HCT116 (cell line): Measurements from ENCODE around the gene SORCS2. TPM values are rescaled to one million over a fixed set of nuclear protein-coding genes. Genes with fewer than 3 reads are reported as not detected.

Source experiments
- ATAC-seq: fragments of 200-7000 bp; cut with Tn5 transposase; 2 replicates; pipeline ENCODE4 v1.9.1; 2020; ENCODE audit warnings: mild to moderate bottlenecking, moderate library complexity
- BruUV-seq: library from RNA; stranded (reverse); fragments of 400-500 nt; replicated peaks from 2 replicates; lab custom pipeline; 2021; lab: Mats Ljungman, UMichigan
- CTCF ChIA-PET: fragments of 300-600 bp; sonication (Branson Sonifier 250); formaldehyde crosslinking; loops from one replicate; lab custom pipeline; 2021; ENCODE audit warnings: antibody characterized with exemption; lab: Charles Lee
- POLR2A ChIA-PET: fragments of 300-600, 350-600 bp; sonication (Branson Sonifier 250); formaldehyde crosslinking; loops from one replicate; lab custom pipeline; 2021; ENCODE audit warnings: antibody characterized with exemption; lab: Charles Lee
- RAD21 ChIA-PET, 2 experiments: fragments of 300-600 bp; sonication (Branson Sonifier 250); formaldehyde crosslinking; loops; one replicate each; lab custom pipeline; 2023; ENCODE audit warnings: low total read pairs in 2 of 2; ENCODE audit not compliant: uncharacterized antibody in 2 of 2, unreplicated experiment in 2 of 2, low non-redundant PET in 1 of 2; lab: Charles Lee
- DNase-seq: peaks from one replicate; pipeline ENCODE4 v3.0.0-alpha.2; 2010; ENCODE audit warnings: low read depth, low spot score
- H2AFZ ChIP-seq: fragments of 200-600 bp; shearing (Covaris generic), sonication (generic); 2 replicates; pipeline ENCODE4 v1.6.1; 2017; ENCODE audit warnings: low read depth, mixed run types, mixed read lengths, antibody characterized with exemption, low read length; ENCODE audit not compliant: poor library complexity, severe bottlenecking
- H3K27ac ChIP-seq: 2 replicates; pipeline ENCODE4 v1.5.1; 2012; ENCODE audit warnings: low read depth, low read length
- H3K27me3 ChIP-seq: fragments of 200-600 bp; sonication (generic); 2 replicates; pipeline ENCODE4 v1.6.1; 2016; ENCODE audit warnings: mixed run types, low read length, mixed read lengths; ENCODE audit not compliant: insufficient read depth
- H3K36me3 ChIP-seq, 2 experiments: fragments of 200-500 bp in 1 of 2; fragments of 200-600 bp in 1 of 2; sonication (Bioruptor generic) in 1 of 2; sonication (generic) in 1 of 2; 2 replicates each; pipeline versions ENCODE4 v1.5.1 to v1.6.1; 2014 to 2016; ENCODE audit warnings: low read length in 2 of 2, inconsistent platforms in 1 of 2, mixed read lengths in 1 of 2, mixed run types in 1 of 2; ENCODE audit not compliant: insufficient read depth in 2 of 2, control insufficient read depth in 1 of 2
- H3K4me1 ChIP-seq, 2 experiments: fragments of 200-600 bp in 1 of 2; sonication (generic) in 1 of 2; 2 replicates each; pipeline versions ENCODE4 v1.5.1 to v1.6.1; 2012 to 2017; ENCODE audit warnings: low read length in 2 of 2, inconsistent platforms in 1 of 2, mild to moderate bottlenecking in 1 of 2, mixed read lengths in 1 of 2, mixed run types in 1 of 2, moderate library complexity in 1 of 2; ENCODE audit not compliant: insufficient read depth in 2 of 2, control insufficient read depth in 1 of 2
- H3K4me2 ChIP-seq: fragments of 200-600 bp; sonication (generic); 2 replicates; pipeline ENCODE4 v1.6.1; 2017; ENCODE audit warnings: mixed run types, low read length, mixed read lengths
- H3K4me3 ChIP-seq, 2 experiments: fragments of 200-600 bp in 1 of 2; sonication (generic) in 1 of 2; replicated peaks in 1 of 2; 2 replicates each; pipeline ENCODE4 v1.5.1; 2011 to 2016; ENCODE audit warnings: low read length in 2 of 2, control low read depth in 1 of 2, low read depth in 1 of 2, mild to moderate bottlenecking in 1 of 2, mixed read lengths in 1 of 2, mixed run types in 1 of 2
- H3K79me2 ChIP-seq: fragments of 200-600 bp; sonication (generic); 2 replicates; pipeline ENCODE4 v1.6.1; 2017; ENCODE audit warnings: mild to moderate bottlenecking, mixed run types, low read length, moderate library complexity, mixed read lengths; ENCODE audit not compliant: insufficient read depth
- H3K9ac ChIP-seq: fragments of 200-600 bp; sonication (generic); 2 replicates; pipeline ENCODE4 v1.6.1; 2016; ENCODE audit warnings: low read length, mixed read lengths
- H3K9me2 ChIP-seq: fragments of 200-600 bp; sonication (generic), shearing (Covaris generic); 2 replicates; pipeline ENCODE4 v1.6.1; 2017; ENCODE audit warnings: mixed run types, mild to moderate bottlenecking, moderate library complexity; ENCODE audit not compliant: insufficient read depth
- H3K9me3 ChIP-seq, 2 experiments: fragments of 200-500 bp in 1 of 2; fragments of 200-600 bp in 1 of 2; sonication (Bioruptor generic) in 1 of 2; sonication (generic) in 1 of 2; 2 replicates each; pipeline ENCODE4 v1.6.1; 2014 to 2017; ENCODE audit warnings: low read length in 2 of 2, mixed read lengths in 2 of 2, inconsistent platforms in 1 of 2, low read depth in 1 of 2, mild to moderate bottlenecking in 1 of 2, mixed run types in 1 of 2, moderate library complexity in 1 of 2; ENCODE audit not compliant: control insufficient read depth in 1 of 2, insufficient read depth in 1 of 2
- H4K20me1 ChIP-seq: fragments of 200-600 bp; sonication (generic), shearing (Covaris generic); 2 replicates; pipeline ENCODE4 v1.6.1; 2017; ENCODE audit warnings: mixed run types, mild to moderate bottlenecking, moderate library complexity; ENCODE audit not compliant: insufficient read depth
- CBX3 ChIP-seq: IDR thresholded peaks from 2 replicates; pipeline ENCODE4 v1.6.1; 2012; ENCODE audit warnings: low read depth
- EGR1 ChIP-seq: IDR thresholded peaks from 2 replicates; pipeline ENCODE4 v1.6.1; 2012; ENCODE audit warnings: low read depth
- ELF1 ChIP-seq: IDR thresholded peaks from 2 replicates; pipeline ENCODE4 v1.6.1; 2012; ENCODE audit warnings: low read depth, borderline replicate concordance
- EZH2 ChIP-seq: fragments of 200-600 bp; sonication (generic); IDR thresholded peaks from 2 replicates; pipeline ENCODE4 v1.6.1; 2017; ENCODE audit warnings: antibody characterized with exemption, mixed run types
- EZH2phosphoT487 ChIP-seq: fragments of 200-600 bp; IDR thresholded peaks from 2 replicates; pipeline ENCODE4 v1.6.1; 2018; ENCODE audit warnings: antibody characterized with exemption, borderline replicate concordance
- JUND ChIP-seq: IDR thresholded peaks from 2 replicates; pipeline ENCODE4 v1.6.1; 2012
- POLR2A ChIP-seq: IDR thresholded peaks from 2 replicates; pipeline ENCODE4 v1.7.0; 2011; ENCODE audit warnings: borderline replicate concordance; ENCODE audit not compliant: insufficient read depth, insufficient read length; ENCODE audit errors: extremely low read depth
- POLR2AphosphoS5 ChIP-seq: IDR thresholded peaks from 2 replicates; pipeline ENCODE4 v1.6.1; 2011; ENCODE audit warnings: mild to moderate bottlenecking, low read depth, low read length, moderate library complexity
- RAD21 ChIP-seq: IDR thresholded peaks from 2 replicates; pipeline ENCODE4 v1.6.1; 2012; ENCODE audit warnings: low read depth, mild to moderate bottlenecking
- SIN3A ChIP-seq: IDR thresholded peaks from 2 replicates; pipeline ENCODE4 v1.6.1; 2012; ENCODE audit warnings: low read depth
- SP1 ChIP-seq: IDR thresholded peaks from 2 replicates; pipeline ENCODE4 v1.6.1; 2012; ENCODE audit warnings: low read depth
- SRF ChIP-seq: IDR thresholded peaks from 2 replicates; pipeline ENCODE4 v1.6.1; 2012; ENCODE audit warnings: low read depth
- TCF7L2 ChIP-seq: IDR thresholded peaks from 2 replicates; pipeline ENCODE4 v1.7.0; 2011; ENCODE audit warnings: borderline replicate concordance, inconsistent platforms; ENCODE audit not compliant: insufficient read depth, insufficient read length; ENCODE audit errors: extremely low read depth
- YY1 ChIP-seq: IDR thresholded peaks from 2 replicates; pipeline ENCODE4 v1.6.1; 2011; ENCODE audit warnings: low read length, low read depth, moderate library complexity, mild to moderate bottlenecking; ENCODE audit not compliant: insufficient replicate concordance; ENCODE audit errors: extremely low read depth
- ZFX ChIP-seq: fragments of 450-650 bp; IDR thresholded peaks from 2 replicates; pipeline ENCODE4 v1.6.1; 2017
- ZNF274 ChIP-seq: fragments of 200-500 bp; sonication (Bioruptor generic); IDR thresholded peaks from 2 replicates; pipeline ENCODE4 v1.6.1; 2014; ENCODE audit warnings: mild to moderate bottlenecking, low read depth, low read length, inconsistent platforms
- intact Hi-C: fragments of 100-400 bp; cut with micrococcal nuclease; formaldehyde crosslinking; loops from 2 replicates; pipeline ENCODE4 v1.10.0; 2022
- total RNA-seq: library from RNA; stranded (reverse); gene quantifications from one replicate; pipeline ENCODE4 v1.2.1, GENCODE V29; 2021; ENCODE audit not compliant: unreplicated experiment
- TF ChIP-seq, protein P1 (sequence below): IDR thresholded peaks from 2 replicates; pipeline ENCODE4 v1.6.1; 2011; ENCODE audit warnings: mild to moderate bottlenecking, low read length, moderate library complexity; ENCODE audit not compliant: insufficient replicate concordance; ENCODE audit errors: extremely low read depth

SORCS2 gene
- total RNA-seq, 1 experiment from 2014 or later, result 0.37 TPM

DNA sequence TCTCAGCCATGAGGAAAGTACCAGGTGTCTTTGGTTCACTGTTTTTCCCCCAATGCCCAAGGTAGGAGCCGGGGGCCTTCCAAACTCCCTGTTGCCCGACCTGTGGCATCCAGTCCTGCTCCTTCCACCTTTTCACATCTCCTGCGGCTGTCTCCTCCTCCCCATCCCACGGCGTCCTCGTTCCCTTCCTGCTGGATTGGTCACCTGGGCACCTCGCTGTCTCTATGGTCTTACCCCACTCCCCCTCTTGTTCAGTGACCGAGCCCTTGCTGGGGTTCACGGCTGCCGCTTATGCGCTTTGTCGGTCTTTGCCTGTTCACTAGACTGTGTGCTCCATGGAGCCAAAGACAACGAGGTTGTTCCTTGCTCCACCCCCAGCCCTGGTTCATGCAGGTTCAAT lies 431.1 kb downstream of the SORCS2 start:
- Histone ChIP-seq H3K27ac (no peak overlapping the region), H3K79me2 (no peaks in the 10 kb centered on the region), H3K36me3 (no peaks in the 10 kb centered on the region), H3K4me1 (no peaks in the 10 kb centered on the region), H3K27me3 (peaks cover 9% of the 10 kb centered on the region; the same call in 1 of the 2 replicates), H3K4me3 (no peak overlapping the region), H4K20me1 (no peaks in the 10 kb centered on the region), H3K9me3 (no peaks in the 10 kb centered on the region), H3K9me2 (no peaks in the 10 kb centered on the region), H3K4me2 (no peak overlapping the region), H2AFZ (no peak overlapping the region), H3K9ac (no peak overlapping the region)
- no TSS peak for BruUV-seq
- ATAC-seq (no peak), DNase-seq (no peak)
- no peak for TF ChIP-seq SRF
- RAD21 ChIA-PET, result no interaction called here
- intact Hi-C loops, result no loop called here
- POLR2A ChIA-PET, result no interaction called here
- CTCF ChIA-PET, result no interaction called here

DNA sequence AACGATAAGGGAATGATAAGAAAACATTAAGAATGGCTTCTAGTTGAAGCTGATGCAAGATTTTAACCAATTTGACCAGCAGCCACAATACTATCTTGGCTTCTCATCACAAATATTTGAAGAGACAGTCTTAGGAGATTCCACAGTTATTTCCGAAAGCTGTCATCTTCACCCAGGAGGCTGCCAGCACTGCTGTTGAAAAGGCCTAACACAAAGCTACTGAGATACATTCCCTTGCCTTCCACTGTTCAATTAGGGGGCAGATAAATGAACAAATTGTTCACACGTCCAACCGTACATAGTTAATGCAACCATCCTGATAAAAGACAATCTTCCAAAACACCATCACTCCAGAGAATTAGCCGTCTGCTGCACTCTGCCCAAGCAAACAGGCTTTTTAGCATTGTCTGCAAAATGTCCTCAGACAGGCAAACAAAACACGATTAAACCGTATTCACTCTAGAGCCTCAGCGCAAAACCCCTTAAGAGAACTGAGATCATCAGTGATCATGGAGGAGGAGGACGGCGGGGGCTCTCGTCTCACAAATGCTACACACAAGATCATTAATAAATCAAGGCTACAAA lies 432.1 kb downstream of the SORCS2 start:
- ATAC-seq (no peak), DNase-seq (no peak)
- POLR2A ChIA-PET, result no interaction called here
- Histone ChIP-seq H3K27ac (no peak overlapping the region), H3K4me3 (no peak overlapping the region), H3K9ac (no peak overlapping the region), H3K4me1 (no peaks in the 10 kb centered on the region), H3K4me2 (no peak overlapping the region), H3K9me2 (no peaks in the 10 kb centered on the region), H4K20me1 (no peaks in the 10 kb centered on the region), H3K27me3 (peaks cover 9% of the 10 kb centered on the region; the same call in 1 of the 2 replicates), H3K9me3 (no peaks in the 10 kb centered on the region), H2AFZ (no peak overlapping the region), H3K36me3 (no peaks in the 10 kb centered on the region), H3K79me2 (no peaks in the 10 kb centered on the region)
- CTCF ChIA-PET, result no interaction called here
- no TSS peak for BruUV-seq
- RAD21 ChIA-PET, result no interaction called here
- intact Hi-C loops, result no loop called here
- TF ChIP-seq POLR2AphosphoS5 (no peak), POLR2A (no peak), YY1 (no peak), RAD21 (no peak), JUND (no peak), SIN3A (no peak), ZNF274 (no peak), TCF7L2 (no peak), CBX3 (no peak), EZH2phosphoT487 (no peak), EZH2 (no peak), SRF (no peak), SP1 (no peak), ZFX (no peak), EGR1 (no peak), ELF1 (no peak)
- TF ChIP-seq, protein P1, sequence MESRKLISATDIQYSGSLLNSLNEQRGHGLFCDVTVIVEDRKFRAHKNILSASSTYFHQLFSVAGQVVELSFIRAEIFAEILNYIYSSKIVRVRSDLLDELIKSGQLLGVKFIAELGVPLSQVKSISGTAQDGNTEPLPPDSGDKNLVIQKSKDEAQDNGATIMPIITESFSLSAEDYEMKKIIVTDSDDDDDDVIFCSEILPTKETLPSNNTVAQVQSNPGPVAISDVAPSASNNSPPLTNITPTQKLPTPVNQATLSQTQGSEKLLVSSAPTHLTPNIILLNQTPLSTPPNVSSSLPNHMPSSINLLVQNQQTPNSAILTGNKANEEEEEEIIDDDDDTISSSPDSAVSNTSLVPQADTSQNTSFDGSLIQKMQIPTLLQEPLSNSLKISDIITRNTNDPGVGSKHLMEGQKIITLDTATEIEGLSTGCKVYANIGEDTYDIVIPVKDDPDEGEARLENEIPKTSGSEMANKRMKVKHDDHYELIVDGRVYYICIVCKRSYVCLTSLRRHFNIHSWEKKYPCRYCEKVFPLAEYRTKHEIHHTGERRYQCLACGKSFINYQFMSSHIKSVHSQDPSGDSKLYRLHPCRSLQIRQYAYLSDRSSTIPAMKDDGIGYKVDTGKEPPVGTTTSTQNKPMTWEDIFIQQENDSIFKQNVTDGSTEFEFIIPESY, result no peak
